Left renal pelvis (tissue), 4 donors: ENCODE data around the gene GALT. TPM values are rescaled to one million over a fixed set of nuclear protein-coding genes. Genes with fewer than 3 reads are reported as not detected.
A peak's percentile ranks its signal among the peaks of the same experiment; 100 is the strongest.

Experiments used
- DNase-seq, 4 donors: peaks; one replicate each; pipeline ENCODE4 v3.0.0-alpha.2; 2013; ENCODE audit warnings: low read depth in 4 of 4, low spot score in 3 of 4
- polyA plus RNA-seq, 4 donors: library from polyadenylated mRNA; unstranded; fragments of 120-200 nt; gene quantifications; one replicate each; pipeline ENCODE4 v1.2.1, GENCODE V29; 2013; ENCODE audit not compliant: insufficient read length in 4 of 4

GALT gene
- polyA plus RNA-seq = 10 to 100 TPM; 58.9 to 81.5 (median 66.0) TPM

- DNase-seq = peak in 2 of 4 donors; percentile 82 to 84
Measured at GRCh38 chr9:34646211-34647083, at the start of gene GALT. Gene GALT (plus strand): TSS chr9:34646675. CDS start chr9:34646705, 30 bp downstream.

- no peak for DNase-seq
Measured at GRCh38 chr9:34599546-34599945, 46.9 kb upstream of the GALT start.

GRCh38 chr9:34600908-34601307 is 45.6 kb upstream of the GALT start:
- no peak for DNase-seq

GRCh38 chr9:34601937-34602573 is 44.4 kb upstream of the GALT start:
- DNase-seq = no peak

- peak in 2 of 4 donors; percentile 74 to 77 for DNase-seq
Measured at GRCh38 chr9:34603610-34604231, 42.8 kb upstream of the GALT start.

- no peak for DNase-seq
Measured at GRCh38 chr9:34606190-34606589, 40.3 kb upstream of the GALT start.

GRCh38 chr9:34606905-34607304 is 39.6 kb upstream of the GALT start:
- no peak for DNase-seq

GRCh38 chr9:34607331-34607730 is 39.1 kb upstream of the GALT start:
- no peak for DNase-seq

- DNase-seq = no peak
Measured at GRCh38 chr9:34610434-34611206, 35.9 kb upstream of the GALT start.

GRCh38 chr9:34611251-34611810 is 35.1 kb upstream of the GALT start:
- no peak for DNase-seq

GRCh38 chr9:34611811-34612787 is 34.4 kb upstream of the GALT start, which contains the start of gene RPP25L:
Gene RPP25L (minus strand): TSS chr9:34612097. CDS start chr9:34611296, 801 bp downstream.
- DNase-seq = peak in 3 of 4 donors; percentile 69 to 81 (median 78)

GRCh38 chr9:34612788-34613390 is 33.6 kb upstream of the GALT start:
- DNase-seq = peak in 2 of 4 donors; percentile 70 to 71

- no peak for DNase-seq
Measured at GRCh38 chr9:34615132-34615531, 31.3 kb upstream of the GALT start.

- DNase-seq = peak; percentile 81 to 91 (median 86)
Measured at GRCh38 chr9:34620061-34620994, 26.1 kb upstream of the GALT start, which contains the start of gene DCTN3. Gene DCTN3 (minus strand): TSS chr9:34620495. CDS start chr9:34620464, 31 bp downstream.

- no peak for DNase-seq
Measured at GRCh38 chr9:34623374-34624235, 22.9 kb upstream of the GALT start.

- no peak for DNase-seq
Measured at GRCh38 chr9:34624475-34625185, 21.8 kb upstream of the GALT start.
